Measurements from ENCODE around the gene PARM1.

Gene PARM1

GRCh38 chr4:75099321-75099720 is 166.4 kb downstream of the PARM1 start:
- DNase-seq, result no peak

Data from DMS 273 treated with DMSO at 0.1 percent for 48 hours (cell line).